Keratinocyte (primary cell): Measurements from ENCODE around the gene USP17L11. TPM values are rescaled to one million over a fixed set of nuclear protein-coding genes. Genes with fewer than 3 reads are reported as not detected.

Experiments
- polyA plus RNA-seq, 5 experiments: library from polyadenylated mRNA; depleted of rRNA in 3 of 5; stranded (reverse) in 3 of 5; stranded (forward) in 1 of 5; unstranded in 1 of 5; fragments of >200 nt; gene quantifications; 1 replicate in 1 of 5; 2 replicates in 3 of 5; 3 replicates in 1 of 5; pipeline versions ENCODE4 v1.2.1 to v1.2.3, GENCODE V29; 2011 to 2012; ENCODE audit warnings: missing spikeins in 2 of 5, low read depth in 1 of 5, low replicate concordance in 1 of 5

Gene USP17L11
- polyA plus RNA-seq, 1 donor (not counting 4 experiments of a cell fraction or from before 2014, with no cell fraction given) = not detected

Other genes starting within 250 kb of the USP17L11 start
- not detected in 3 replicates for gene FAM90A26, start 45.0 kb upstream of the USP17L11 start, polyA plus RNA-seq
- gene USP17L10, start 4.7 kb upstream of the USP17L11 start, polyA plus RNA-seq = not detected in 3 replicates
- gene USP17L12, start 4.7 kb downstream of the USP17L11 start, polyA plus RNA-seq = not detected in 3 replicates
- gene USP17L13, start 9.5 kb downstream of the USP17L11 start, polyA plus RNA-seq = not detected in 3 replicates
- not detected in 3 replicates for gene USP17L15, start 19.0 kb downstream of the USP17L11 start, polyA plus RNA-seq
- not detected in 3 replicates for gene USP17L17, start 28.5 kb downstream of the USP17L11 start, polyA plus RNA-seq
- not detected in 3 replicates for gene USP17L18, start 33.2 kb downstream of the USP17L11 start, polyA plus RNA-seq
- gene USP17L19, start 38.0 kb downstream of the USP17L11 start, polyA plus RNA-seq = not detected in 3 replicates
- gene USP17L20, start 42.7 kb downstream of the USP17L11 start, polyA plus RNA-seq = not detected in 3 replicates
- gene USP17L21, start 47.5 kb downstream of the USP17L11 start, polyA plus RNA-seq = not detected in 3 replicates
- gene USP17L22, start 52.2 kb downstream of the USP17L11 start, polyA plus RNA-seq = not detected in 3 replicates
- not detected in 3 replicates for gene USP17L24, start 109.8 kb downstream of the USP17L11 start, polyA plus RNA-seq
- gene USP17L25, start 114.5 kb downstream of the USP17L11 start, polyA plus RNA-seq = not detected in 3 replicates
- not detected in 3 replicates for gene USP17L26, start 119.3 kb downstream of the USP17L11 start, polyA plus RNA-seq
- gene USP17L5, start 124.0 kb downstream of the USP17L11 start, polyA plus RNA-seq = not detected in 3 replicates
- gene USP17L27, start 128.7 kb downstream of the USP17L11 start, polyA plus RNA-seq = not detected in 3 replicates
- gene USP17L28, start 133.5 kb downstream of the USP17L11 start, polyA plus RNA-seq = not detected in 3 replicates
- not detected in 3 replicates for gene USP17L29, start 138.2 kb downstream of the USP17L11 start, polyA plus RNA-seq
- not detected in 3 replicates for gene USP17L30, start 147.7 kb downstream of the USP17L11 start, polyA plus RNA-seq
- gene DEFB131A, start 229.0 kb downstream of the USP17L11 start, polyA plus RNA-seq = not detected in 3 replicates